CD4-positive, alpha-beta T cell treated with Interleukin-17A for 4 hours (primary cell): ENCODE measurements around the gene THY1.
"Not testable (repeated sequence)": the region's sequence is repeated elsewhere in the genome, so short reads cannot be mapped to it uniquely, and the experiment has no call there.

Source experiments
- DNase-seq: peaks from one replicate; pipeline ENCODE4 v3.0.0-alpha.2; 2020; ENCODE audit warnings: mixed read lengths

THY1 gene

DNA sequence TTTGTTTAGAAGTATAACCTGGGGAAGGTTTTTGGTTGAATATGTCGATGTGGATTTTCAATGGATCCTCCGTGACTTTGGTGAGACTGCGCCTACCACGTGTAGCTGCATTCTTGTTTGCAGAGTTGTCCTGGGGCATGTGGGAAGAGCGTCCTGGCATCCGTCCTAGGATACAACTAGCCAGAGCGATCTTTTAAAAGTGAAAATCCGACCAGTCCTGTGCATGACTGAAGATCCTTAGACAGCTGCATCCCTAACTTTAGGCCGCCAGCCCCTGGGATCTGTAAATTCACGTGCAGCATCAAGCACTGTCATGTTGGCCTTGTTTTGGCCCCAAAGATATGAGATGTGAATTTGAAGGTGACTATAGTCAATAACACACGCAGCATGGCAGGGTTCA lies 22.4 kb upstream of the THY1 start:
- DNase-seq = no peak

DNA sequence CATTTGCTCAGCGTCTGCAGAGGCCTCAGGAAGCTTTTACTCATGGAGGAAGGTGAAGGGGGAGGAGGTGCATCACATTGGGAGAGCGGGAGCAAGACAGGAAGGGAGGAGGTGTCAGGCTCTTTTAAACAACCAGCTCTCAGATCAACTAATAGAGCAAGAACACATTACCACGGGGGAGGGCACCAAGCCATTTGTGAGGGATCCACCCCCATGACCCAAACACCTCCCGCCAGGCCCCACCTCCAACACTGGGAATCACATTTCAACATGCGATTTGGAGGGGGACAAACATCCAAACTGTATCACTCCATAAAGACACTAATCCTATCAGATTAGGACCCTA lies 18.9 kb upstream of the THY1 start:
- no peak for DNase-seq

DNA sequence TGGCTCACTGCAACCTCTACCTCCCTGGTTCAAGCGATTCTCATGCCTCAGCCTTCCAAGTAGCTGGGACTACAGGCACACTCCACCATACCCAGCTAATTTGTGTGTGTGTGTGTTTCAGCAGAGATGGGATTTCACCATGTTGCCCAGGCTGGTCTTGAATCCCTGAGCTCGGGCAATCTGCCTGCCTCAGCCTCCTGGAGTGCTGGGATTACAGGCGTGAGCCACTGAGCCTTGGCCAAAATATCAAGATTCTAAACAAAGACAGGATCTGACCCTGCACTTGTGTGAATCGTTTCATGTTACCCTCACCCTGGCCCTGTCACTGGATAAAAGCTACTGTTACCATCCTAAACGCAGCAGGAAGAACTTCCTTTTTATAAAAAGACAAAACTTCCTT lies 15.6 kb upstream of the THY1 start:
- no peak for DNase-seq

DNA sequence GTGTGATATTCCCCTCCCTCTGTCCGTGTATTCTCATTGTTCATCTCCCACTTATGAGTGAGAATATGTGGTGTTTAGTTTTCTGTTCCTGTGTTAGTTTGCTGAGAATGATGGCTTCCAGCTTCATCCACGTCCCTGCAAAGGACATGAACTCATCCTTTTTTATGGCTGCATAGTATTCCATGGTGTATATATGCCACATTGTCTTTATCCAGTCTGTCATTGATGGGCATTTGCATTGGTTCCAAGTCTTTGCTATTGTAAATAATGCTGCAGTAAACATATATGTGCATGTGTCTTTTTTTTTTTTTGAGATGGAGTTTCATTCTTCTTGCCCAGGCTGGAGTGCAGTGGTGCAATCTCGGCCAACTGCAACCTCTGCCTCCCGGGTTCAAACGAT lies 14.5 kb upstream of the THY1 start:
- DNase-seq = not testable (repeated sequence)

DNA sequence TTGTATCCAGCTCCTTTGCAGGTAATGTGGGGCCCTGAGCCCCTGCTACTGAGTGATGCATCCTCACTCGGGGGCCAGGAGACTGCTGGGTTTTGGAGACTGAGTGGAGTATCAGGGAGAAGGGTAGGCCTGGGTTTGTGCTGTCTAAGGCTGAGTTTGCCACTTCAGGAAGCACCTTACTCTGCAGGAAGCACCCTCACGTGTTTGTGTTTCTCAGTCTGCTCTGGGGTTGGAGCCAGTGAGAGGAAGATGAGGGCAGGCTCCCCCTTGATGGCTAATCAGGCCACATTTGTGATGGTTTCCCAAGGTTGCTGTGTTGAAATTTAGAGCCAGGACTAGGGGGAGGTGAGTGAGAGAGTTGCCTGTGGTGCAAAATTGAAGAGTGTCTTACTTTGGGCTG lies 13.7 kb upstream of the THY1 start:
- no peak for DNase-seq

DNA sequence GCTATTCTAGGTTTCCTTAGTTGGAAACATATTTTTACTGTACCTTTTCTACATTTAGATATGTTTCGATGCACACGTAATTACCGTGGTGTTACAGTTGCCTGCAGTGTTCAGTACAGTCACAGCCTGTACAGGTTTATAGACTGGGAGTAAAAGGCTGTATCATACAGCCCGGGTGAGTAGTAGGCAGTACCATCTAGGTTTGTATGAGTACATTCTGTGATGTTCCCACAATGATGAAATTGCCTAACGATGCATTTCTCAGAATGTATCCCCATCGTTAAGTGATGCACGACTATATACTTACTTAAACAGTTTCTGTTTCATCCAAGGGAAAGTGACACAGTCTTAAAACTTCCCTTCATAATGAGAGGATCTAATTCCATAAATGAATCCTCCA lies 13.1 kb upstream of the THY1 start:
- DNase-seq = no peak

DNA sequence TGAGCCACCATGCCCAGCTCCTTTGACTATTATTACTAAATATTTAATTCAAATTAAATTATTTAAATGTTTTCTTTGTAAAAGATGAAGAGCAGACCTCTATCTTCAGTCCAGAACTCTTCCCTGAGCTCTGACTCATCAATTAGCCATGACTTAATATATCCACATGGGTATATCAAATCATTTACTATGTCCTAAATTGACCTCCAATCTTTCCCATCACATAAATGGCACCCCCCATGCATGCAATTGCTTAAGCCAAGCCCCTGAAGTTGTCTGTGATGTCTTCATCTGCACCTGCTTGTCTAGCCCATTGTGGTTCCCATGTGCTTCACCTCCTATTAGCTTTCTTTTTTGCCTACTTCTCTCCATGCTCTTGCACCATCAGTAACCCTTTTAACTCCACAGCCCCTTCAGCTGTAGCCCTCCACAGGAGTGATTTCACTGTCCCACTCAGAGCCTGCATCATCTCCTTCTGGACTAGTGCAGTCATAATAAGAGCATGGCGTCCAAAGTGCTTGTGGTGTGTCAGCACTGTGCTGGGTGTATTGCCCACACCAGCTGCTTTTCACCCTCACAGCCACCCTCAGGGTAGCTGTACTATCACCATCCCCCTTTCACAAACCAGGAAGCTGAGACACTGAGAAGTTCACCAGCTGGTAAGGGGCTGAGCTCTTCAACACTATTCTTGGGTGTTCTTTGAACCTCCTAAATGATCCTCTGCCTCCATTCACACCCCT lies 11.8 kb upstream of the THY1 start:
- DNase-seq = no peak

DNA sequence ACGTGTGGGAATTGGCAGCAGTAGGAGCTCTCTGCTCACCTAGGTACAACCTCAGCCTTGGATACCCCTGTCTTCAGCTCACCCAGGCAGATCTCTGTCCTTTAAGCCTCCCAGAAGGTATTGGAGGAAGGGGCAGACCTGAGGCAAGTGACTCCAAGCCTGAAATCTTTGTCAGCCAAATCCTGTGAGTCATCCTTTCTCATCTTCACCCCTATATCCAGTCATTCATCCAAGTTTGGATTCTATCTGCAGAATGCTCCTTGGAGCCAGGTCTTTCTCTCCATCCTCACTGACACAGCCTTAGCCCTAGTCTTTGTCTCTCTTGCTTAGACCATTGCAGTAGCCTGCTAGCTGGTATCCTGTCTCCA lies 10.4 kb upstream of the THY1 start:
- no peak for DNase-seq

DNA sequence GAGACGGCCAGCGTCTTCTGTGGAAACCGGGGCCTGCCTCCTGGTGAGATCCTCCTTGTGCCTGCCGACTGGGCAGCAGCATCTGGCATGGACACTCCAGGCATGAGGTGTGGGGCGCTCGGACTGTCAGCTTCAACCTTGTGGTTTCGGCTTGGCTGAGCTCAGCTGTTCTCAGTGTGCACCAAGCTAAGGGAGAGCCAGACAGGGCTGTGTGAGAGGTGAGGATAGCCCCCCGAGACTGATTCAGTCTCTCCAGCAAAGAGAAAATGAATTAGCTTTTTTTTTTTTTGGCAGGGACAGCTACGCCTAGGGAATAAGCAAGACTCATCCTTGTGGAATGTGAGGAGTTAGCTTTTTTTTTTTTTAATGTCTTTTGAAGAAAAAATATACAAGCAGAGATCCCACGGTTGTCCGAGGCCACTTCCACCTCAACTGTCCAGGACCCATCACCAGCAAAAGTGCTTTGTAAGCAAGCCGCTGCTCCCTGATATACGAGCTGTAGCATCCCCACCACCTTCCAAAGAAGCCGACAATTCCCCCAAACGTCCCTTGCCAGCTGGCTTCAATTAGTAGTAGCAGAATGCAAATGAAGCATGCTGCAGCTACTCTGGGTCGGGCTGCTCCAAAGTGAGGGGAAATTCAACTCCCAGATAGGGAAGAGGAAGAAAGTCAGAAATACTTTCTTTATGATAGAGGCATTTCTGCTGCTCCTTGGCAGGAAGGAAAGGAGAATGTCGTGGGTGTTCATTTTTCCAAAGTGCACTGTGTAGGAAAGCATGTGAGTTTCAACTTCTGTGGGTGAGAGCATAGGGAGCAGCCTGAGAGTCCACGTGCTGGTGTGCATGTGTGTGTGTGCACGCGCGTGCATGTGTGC lies 9.7 kb upstream of the THY1 start:
- DNase-seq = no peak

DNA sequence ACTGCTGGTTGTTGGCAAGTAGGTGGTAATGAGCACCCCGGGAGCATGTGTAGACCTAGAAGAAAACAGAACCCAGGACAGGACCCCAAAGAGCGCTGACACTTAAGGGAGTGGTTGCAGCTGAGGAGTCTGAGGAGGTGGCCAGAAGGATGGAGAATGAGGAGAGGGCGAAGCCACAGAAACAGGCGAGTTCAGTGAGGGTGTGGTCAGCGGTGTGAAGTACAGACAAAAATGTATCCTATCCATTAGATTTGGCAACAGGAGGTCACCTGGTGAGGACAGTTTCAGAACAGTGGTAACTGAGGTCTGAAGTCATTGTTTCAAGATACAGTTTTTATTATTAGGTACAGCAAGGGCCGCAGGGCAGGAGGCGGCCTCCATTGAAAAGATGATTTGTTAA lies 8.6 kb upstream of the THY1 start:
- DNase-seq = no peak

DNA sequence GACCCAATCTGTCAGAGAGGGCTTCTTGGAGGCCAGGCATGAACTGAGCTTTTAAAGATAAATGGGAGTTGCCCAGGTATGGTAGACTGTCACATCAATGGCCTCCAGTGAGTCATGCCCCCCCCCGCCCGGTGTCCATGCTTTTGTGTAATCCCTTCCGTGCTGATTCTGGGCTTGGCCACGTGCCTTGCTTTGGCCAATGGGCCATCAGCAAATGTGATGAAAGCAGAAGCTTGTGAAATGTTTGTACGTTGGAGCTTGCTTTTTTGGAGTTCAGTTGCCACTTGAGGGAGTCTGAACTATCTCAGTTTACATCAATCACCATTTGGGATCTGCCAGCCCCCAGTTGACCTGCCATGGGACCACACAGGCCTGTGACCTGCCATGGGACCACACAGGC lies 4.3 kb upstream of the THY1 start:
- DNase-seq = no peak

DNA sequence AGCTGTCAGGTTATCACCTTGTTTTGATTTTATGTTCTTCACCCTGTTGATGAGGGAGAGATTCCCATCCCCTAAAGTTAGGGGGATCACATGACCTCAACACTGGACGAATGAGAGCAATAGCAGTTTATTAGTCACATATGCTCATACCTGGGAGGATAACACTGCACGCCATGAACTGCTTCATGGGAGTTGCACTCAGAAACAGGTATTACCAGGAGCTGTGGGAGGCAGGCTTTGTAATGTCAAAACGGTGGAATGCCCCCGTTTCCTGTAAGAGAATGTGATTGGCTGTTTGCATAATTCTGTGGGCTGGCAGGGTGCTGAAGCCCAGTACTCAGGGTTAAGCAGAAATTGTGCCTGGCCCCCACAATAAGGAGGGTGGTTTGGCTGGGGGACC lies 3.2 kb upstream of the THY1 start:
- DNase-seq = no peak

DNA sequence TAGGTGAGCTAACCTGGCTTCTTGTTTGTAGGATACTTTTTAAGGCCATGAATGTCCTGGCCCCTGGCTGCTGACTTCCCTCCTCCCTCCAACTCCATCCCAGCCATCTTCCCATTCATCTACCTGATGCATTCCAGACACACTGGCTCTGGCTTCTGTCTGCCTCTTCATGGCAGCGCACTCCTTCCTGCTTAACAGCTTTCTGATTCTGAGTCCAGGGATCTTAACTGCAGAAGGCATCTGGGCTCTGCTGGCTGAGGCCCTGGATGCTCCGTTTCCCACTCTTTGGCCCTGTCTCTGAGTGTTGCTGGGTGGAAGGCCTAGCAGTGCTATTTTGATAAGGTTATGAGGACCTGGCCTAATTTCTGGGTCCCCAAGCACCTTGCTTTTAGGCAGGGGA lies 1.8 kb upstream of the THY1 start:
- DNase-seq = no peak

DNA sequence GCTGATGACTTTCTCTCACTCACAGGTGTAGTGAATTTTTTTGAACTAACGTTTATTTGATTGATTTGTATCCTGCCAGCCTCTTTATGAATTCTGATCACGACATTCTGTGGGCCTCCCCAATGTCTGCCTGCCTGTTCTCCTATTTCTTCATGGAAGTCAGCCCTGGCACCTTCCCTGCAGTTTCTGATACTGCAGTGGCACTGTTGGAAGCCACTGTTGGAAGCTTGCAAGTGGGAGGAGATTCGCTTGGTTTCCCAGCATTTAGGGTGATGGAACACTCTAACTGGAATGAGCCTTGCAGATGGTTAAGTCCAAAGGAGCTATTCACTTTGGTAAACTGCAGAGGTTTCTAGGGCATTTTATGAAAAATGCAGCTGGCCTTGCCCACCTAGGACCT lies 1.3 kb upstream of the THY1 start:
- no peak for DNase-seq

DNA sequence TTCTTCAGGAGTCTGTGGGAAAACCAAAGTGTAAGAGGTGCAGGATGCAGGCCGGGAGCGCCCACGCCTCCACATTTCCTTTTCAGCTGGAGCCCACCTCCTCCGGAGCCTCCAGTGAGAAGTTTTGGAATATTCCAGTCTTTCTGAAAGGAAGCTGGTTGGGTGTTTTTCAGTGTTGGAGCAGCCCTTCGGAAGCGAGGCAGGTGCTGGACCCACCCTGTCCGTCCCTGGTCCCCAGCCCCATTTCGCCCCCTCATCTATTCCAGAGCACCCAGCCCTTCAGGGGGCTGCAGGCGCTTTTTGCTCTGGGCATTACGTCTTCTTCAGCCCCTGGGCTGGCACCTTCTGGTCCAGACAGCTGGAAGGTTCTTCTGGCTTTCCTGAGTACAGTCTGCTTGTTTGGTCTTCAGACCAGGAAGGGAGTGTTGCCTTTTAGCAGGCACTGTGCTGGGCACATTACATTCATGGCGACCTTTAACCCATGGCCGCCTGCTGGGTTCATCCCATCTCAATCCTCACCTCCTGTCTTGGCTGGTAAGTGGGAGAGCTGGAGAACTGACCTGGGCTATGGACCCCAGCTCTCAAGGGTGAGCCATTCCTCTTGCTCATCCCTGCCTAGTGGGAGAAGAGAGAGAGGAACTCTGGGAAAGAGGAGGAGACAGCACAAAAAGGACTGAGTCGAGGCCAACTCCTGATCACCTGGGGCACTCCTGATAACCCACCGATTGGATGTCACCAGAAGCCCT lies 710 bp upstream of the THY1 start:
- no peak for DNase-seq

DNA sequence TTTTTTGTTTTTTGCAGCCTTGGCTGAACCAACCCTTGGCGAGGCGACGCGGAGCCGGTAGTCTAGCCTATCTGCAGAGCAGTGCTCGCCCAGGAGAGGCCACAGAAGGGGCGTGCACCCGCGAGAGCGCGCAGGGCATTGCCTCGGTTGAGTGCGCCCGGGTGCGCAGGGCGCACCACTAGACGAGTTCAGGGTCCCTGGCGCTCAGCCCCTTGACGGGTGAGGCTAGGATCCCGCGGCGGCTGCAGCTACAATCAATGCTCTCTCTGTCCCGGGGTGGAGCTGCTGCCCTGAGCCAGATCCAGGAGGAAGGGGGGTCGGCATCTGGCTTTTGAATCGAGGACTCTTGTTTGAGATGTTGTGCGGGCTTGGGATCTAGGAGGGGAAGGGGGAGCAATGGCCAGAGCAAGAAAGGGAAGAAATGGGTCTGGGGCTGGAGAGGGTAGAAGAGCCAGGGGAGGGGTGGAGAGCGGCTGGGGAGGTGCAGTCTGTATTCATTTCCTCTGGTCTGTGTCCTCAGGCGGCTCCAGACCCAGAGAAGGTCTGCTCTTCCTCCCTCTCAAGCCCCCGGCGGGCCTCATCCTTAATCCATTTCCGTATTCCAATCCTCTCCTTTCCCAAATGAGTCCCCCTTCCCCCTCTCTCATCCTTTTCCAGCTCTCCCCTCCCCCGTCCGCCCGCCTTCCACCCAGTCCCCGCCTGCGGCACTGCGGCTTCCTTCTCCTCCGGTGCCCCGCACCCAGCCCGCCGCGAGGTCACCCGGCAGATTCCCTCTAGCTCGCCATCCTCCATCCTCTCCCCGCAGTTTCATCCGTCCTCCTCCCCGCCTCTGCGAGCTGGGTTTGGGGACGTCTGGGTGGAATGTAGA lies 797 bp downstream of the THY1 start:
- DNase-seq = no peak

DNA sequence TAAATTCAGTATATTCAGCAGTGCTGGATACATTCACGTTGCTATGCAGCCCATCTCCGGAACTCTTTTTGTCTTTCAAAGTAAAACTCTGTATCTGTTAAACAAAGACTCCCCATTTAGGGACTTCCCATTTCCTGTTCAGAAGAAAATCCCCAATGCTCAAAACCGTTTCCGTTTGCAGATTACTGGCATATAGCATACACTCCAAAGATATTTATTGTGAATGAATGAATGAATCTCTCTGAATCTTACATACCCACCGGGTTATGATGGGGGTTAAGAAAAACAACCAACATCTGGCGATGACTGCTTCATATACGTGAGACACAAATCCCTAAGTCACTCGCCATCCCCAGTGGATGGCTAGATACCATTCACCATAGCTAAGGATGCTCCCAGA lies 1.6 kb downstream of the THY1 start:
- DNase-seq = no peak

DNA sequence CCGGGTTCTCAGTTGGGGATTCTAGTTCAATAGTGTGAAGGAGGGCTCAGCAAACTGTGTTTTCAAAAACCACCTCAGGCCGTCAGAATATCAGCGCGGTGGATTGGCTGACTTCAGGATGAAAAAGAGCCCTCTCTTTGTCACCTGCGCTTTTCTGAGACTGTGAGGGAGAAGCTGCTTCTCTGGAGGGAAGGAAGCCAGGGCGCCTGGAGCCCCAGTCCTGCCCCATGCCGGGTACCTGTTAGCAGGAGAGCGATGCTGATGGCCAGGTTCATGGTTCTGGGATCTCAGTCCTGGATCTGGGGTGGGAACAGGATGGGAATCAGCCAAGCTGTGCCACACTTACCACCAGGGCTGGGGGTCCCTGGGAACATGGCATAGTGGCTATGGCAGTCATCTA lies 2.3 kb downstream of the THY1 start:
- DNase-seq = no peak

DNA sequence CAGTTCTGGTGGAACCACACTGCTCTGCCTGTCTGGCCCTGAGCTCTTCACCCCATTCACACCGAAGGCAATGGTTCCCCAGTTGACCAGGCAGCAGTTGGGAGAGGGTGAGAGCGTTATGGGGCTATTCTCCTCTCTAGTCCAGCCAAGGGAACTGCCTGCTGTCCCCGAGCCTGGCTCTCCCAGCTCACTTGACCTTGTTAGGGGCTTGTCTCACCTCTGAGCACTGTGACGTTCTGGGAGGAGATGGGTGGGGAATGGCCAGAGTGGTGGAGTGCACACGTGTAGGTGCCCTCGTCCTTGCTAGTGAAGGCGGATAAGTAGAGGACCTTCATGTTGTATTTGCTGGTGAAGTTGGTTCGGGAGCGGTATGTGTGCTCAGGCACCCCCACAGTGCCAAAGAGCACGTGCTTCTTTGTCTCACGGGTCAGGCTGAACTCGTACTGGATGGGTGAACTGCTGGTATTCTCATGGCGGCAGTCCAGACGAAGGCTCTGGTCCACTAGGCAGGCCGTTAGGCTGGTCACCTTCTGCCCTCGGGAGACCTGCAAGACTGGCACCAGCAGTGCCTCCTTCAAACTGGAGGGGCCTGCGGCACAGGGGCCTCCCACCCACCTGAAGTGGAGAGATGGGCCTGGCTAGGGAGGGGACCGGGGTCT lies 3.0 kb downstream of the THY1 start:
- no peak for DNase-seq

DNA sequence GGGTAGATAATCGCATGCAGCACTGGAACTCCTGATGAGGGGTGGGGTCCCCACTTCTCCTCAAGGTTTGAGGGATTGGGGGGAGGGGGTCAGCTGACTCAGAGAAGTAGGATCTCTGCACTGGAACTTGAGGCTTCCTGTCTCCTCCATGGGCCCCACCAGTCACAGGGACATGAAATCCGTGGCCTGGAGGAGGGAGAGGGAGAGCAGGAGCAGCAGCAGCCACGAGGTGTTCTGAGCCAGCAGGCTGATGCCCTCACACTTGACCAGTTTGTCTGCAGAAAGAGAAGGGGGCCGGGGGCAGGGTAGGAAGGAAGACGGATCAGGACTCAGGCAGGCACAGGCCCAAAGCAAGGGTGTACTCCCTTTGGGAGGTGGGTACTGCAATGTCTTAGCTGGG lies 3.7 kb downstream of the THY1 start:
- no peak for DNase-seq

DNA sequence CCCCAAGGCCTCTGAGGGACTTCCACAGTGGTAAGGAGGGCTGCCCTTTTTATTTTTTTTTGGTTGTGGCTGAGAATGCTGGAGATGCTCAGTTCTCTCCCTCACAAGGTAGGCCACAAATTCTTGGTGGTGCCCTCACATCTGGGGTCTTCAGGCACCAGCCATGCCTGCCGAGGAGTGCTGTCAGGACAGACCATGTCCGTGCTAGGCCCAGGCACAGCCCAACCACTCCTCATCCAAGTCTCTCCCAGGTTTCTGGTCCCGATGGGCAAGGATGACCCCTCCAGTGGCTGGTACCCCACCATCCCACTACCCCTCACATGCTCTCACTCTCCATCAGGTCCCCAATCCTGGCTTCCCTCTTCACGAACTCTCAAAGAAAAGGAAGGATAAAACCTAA lies 4.2 kb downstream of the THY1 start:
- no peak for DNase-seq

DNA sequence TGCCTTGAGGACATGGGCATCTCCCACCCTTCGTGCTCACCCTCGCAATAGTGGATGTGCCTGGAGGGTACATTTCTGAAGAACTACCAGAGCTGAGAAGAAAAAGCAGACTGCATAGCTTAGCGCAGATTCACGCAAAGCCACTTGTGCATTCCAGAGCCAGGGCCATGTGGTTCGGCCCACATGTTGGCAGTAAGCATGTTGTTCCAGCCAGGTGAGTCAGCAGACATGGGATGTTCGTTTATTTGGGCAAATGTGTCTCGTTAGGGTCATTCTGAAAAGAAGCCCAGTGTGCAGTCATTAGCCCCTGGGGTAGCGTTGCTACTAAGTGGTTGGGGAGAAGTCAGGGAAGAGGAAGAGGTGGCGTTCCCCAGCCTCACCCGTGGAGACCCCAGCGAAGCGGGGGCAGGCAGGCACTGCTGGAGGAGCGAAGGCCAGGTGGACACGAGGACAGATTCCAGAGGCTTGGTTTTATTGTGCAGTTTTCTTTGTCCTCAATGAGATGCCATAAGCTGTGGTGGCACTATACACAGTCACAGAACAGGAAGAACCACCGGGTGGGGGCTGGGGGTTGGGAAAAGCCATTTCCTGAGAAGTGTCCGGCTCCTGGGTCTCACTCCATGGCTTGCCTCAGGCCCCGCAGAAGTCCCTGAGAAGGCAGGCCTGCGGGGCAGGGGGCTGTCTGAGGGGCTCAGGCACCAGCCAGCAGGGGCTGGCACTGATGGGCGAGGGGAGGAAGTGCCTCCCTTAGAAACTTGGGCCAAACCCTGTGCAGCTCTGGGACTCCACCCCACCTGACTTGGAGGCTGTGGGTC lies 5.0 kb downstream of the THY1 start:
- DNase-seq = no peak
